Kidney epithelial cell (primary cell): ENCODE data around the gene QRFP. TPM values are rescaled to one million over a fixed set of nuclear protein-coding genes. Genes with fewer than 3 reads are reported as not detected.

Experiments used
- DNase-seq: peaks from one replicate; pipeline ENCODE4 v3.0.0-alpha.2; 2010; ENCODE audit warnings: low read depth
- H3K27me3 ChIP-seq: 2 replicates; pipeline ENCODE4 v1.6.0; 2011; ENCODE audit warnings: low read length; ENCODE audit not compliant: control insufficient read depth, insufficient read depth
- H3K36me3 ChIP-seq: 2 replicates; pipeline ENCODE4 v1.5.1; 2011; ENCODE audit warnings: low read length; ENCODE audit not compliant: control insufficient read depth, insufficient read depth
- H3K4me3 ChIP-seq: 2 replicates; pipeline ENCODE4 v1.5.1; 2011; ENCODE audit warnings: low read depth, mild to moderate bottlenecking, control low read depth, low read length
- CTCF ChIP-seq: IDR thresholded peaks from 2 replicates; pipeline ENCODE4 v1.5.1; 2011; ENCODE audit warnings: mild to moderate bottlenecking, moderate library complexity, low read length, control low read depth, inconsistent platforms; ENCODE audit not compliant: insufficient read depth, poor library complexity, severe bottlenecking
- total RNA-seq: library from RNA; depleted of rRNA; stranded (reverse); fragments of >200 nt; gene quantifications from 2 replicates; pipeline ENCODE4 v1.2.3, GENCODE V29; 2015

Gene QRFP
- total RNA-seq, 1 donor from 2014 or later = not detected

GRCh38 chr9:130924448-130924788 is 27.8 kb upstream of the QRFP start:
- no peaks in the 10 kb centered on the region for H3K36me3 ChIP-seq
- H3K4me3 ChIP-seq = no peak overlapping the region
- H3K27me3 ChIP-seq = peaks cover 18% of the 10 kb centered on the region
- DNase-seq = no peak
- TF ChIP-seq CTCF = no peak

- H3K4me3 ChIP-seq = no peak overlapping the region
- no peaks in the 10 kb centered on the region for H3K36me3 ChIP-seq
- no peak for DNase-seq
- no peak for TF ChIP-seq CTCF
- peaks cover 24% of the 10 kb centered on the region for H3K27me3 ChIP-seq
These were observed 27.2 kb upstream of the QRFP start for GRCh38 chr9:130923611-130924447.

GRCh38 chr9:130922893-130923610 is 26.4 kb upstream of the QRFP start:
- DNase-seq = no peak
- no peaks in the 10 kb centered on the region for H3K36me3 ChIP-seq
- no peak for TF ChIP-seq CTCF
- no peak overlapping the region for H3K4me3 ChIP-seq
- peaks cover 26% of the 10 kb centered on the region for H3K27me3 ChIP-seq

- H3K36me3 ChIP-seq = no peaks in the 10 kb centered on the region
- DNase-seq = no peak
- H3K4me3 ChIP-seq = no peak overlapping the region
- TF ChIP-seq CTCF = no peak
- peaks cover 29% of the 10 kb centered on the region for H3K27me3 ChIP-seq
These were observed 25.6 kb upstream of the QRFP start for GRCh38 chr9:130921989-130922892.

- H3K27me3 ChIP-seq = peaks cover 29% of the 10 kb centered on the region
- H3K4me3 ChIP-seq = no peak overlapping the region
- no peak for DNase-seq
- H3K36me3 ChIP-seq = no peaks in the 10 kb centered on the region
- no peak for TF ChIP-seq CTCF
These were observed 24.8 kb upstream of the QRFP start for GRCh38 chr9:130921300-130921988.
